Testis (tissue), 3 donors: ENCODE data around the gene CD109. TPM values are rescaled to one million over a fixed set of nuclear protein-coding genes. Genes with fewer than 3 reads are reported as not detected.

Experiments used
- DNase-seq: peaks from one replicate; pipeline ENCODE4 v3.0.0-alpha.2; 2019
- H3K27ac ChIP-seq, 2 donors: fragments of 200-600 bp; sonication (generic); one replicate each; pipeline ENCODE4 v1.5.1; 2019
- H3K27me3 ChIP-seq: fragments of 200-600 bp; sonication (generic); one replicate; pipeline ENCODE4 v1.5.1; 2019
- H3K36me3 ChIP-seq: fragments of 200-600 bp; sonication (generic); one replicate; pipeline ENCODE4 v1.5.1; 2017; ENCODE audit warnings: low read depth; ENCODE audit errors: missing control alignments
- H3K4me1 ChIP-seq: fragments of 200-600 bp; sonication (generic); one replicate; pipeline ENCODE4 v1.5.1; 2019
- H3K4me3 ChIP-seq, 2 donors: fragments of 200-600 bp; sonication (generic); one replicate each; pipeline ENCODE4 v1.5.1; 2017 to 2019
- H3K9me3 ChIP-seq: fragments of 200-600 bp; sonication (generic); one replicate; pipeline ENCODE4 v1.5.1; 2017
- CTCF ChIP-seq, 3 experiments: fragments of 450-650 bp in 2 of 3; fragments of 200-600 bp in 1 of 3; sonication (generic) in 1 of 3; IDR thresholded peaks; one replicate each; pipeline ENCODE4 v1.5.1; 2016 to 2019; ENCODE audit warnings: antibody characterized with exemption in 3 of 3, mild to moderate bottlenecking in 2 of 3, moderate library complexity in 1 of 3
- POLR2A ChIP-seq: fragments of 450-650 bp; IDR thresholded peaks from one replicate; pipeline ENCODE4 v1.6.1; 2017; ENCODE audit warnings: antibody characterized with exemption, mild to moderate bottlenecking, moderate library complexity
- WGBS, 2 donors: methylation state at CpG; one replicate each; pipeline ENCODE4 v1.1.5; 2018; 5-methylcytosine and 5-hydroxymethylcytosine counted together
- intact Hi-C: fragments of 100-400 bp; cut with DNase I; formaldehyde crosslinking; loops from one replicate; pipeline ENCODE4 v1.15.1; 2023; ENCODE audit warnings: low total_unique reads
- polyA plus RNA-seq: library from polyadenylated mRNA; stranded (reverse); fragments of 350-450 nt; fragmentation: Illumina TruSeq; extraction: RNeasy Lipid Tissue Mini Kit (QIAGEN cat#74804); gene quantifications from one replicate; pipeline ENCODE4 v1.2.3, GENCODE V29; 2014; ENCODE audit warnings: low read depth, low replicate concordance; ENCODE audit not compliant: insufficient read depth
- total RNA-seq, 2 donors: library from RNA; depleted of rRNA; stranded (reverse); fragments of >200 nt; gene quantifications; one replicate each; pipeline ENCODE4 v1.2.3, GENCODE V29; 2016

The CD109 gene
- total and polyA plus RNA-seq, 3 donors from 2014 or later, result 4.0 to 7.0 (median 5.4) TPM

DNA sequence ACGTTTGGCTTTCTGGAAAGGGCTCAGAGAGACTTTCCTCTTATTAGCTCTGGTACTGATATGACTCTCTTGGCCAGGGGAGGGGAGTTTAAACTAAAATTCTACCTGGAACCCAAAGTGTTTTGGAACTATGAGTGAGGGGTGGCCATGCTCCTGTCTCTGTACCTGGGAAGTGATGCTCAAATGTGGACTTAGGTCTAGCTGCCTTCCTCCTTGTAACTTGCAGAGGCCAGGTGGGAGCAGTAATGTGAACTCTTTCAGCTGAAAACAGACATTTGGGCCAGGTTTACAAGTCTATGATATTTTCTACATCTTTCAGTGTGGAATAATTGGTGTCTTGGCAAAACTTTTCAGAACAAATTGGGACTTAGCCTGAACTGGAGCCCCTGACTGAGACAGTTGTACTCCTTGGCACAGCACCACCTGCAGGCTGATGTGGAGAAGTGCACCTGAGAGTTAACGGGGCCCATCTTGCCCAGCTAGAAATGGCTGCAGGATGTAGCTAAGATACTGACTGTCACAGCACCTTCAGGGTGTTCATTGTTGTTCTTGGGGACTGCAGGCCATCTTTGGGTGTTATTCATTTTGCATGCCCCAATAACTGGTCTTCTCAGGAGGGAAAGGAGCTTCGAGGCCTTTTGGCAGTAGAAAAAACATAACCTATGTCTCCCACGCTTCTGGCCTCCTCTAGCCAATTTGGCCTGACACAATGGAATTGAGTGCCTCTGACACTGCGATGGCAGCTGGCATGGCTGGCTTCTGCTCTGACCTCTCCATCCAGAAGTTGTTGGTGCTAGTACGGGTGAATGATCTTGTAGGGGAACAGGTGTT, 37.1 kb downstream of the CD109 start:
- 57 to 64% methylated on average over 4 to 6 of the region's 6 CpGs for WGBS, 2 donors
- no peak overlapping the region for H3K4me3 ChIP-seq
- H3K27ac ChIP-seq, result no peak overlapping the region
- intact Hi-C loops, result loop anchor here (10.0 kb wide), 1 partner anchor 58 kb away; no protein-coding TSS in a partner anchor
- TF ChIP-seq CTCF (IDR thresholded peaks at IDR 0.05) (peak; percentile 54 to 86 (median 83)), POLR2A (no peak)
- no peaks in the 10 kb centered on the region for H3K4me1 ChIP-seq
- peak; percentile 70 for DNase-seq
- H3K27me3 ChIP-seq, result no peaks in the 10 kb centered on the region
- H3K9me3 ChIP-seq, result no peaks in the 10 kb centered on the region
- H3K36me3 ChIP-seq, result no peaks in the 10 kb centered on the region

DNA sequence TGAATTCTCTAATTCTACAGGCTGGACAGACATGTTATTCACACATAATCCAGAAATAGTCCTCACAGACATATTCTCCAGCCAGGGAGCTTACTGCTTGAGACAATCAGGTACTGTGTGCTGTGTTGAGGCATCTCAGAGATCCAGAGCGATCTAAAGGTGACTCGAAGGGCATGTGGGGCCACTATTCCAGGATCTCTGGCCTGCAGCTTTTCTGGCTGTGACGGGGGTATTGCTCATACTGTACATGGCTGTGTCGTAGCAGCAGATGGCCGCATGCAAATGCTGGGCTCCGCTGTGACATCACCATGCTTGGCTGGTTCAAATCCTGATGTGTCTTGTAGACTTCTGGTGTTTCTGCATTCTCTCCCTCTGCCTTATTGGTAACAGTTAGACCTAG, 37.8 kb downstream of the CD109 start:
- Histone ChIP-seq H3K36me3 (no peaks in the 10 kb centered on the region), H3K27me3 (no peaks in the 10 kb centered on the region), H3K4me3 (no peak overlapping the region), H3K9me3 (no peaks in the 10 kb centered on the region), H3K4me1 (no peaks in the 10 kb centered on the region), H3K27ac (no peak overlapping the region)
- WGBS, 2 donors, result 89 to 100% methylated on average over 6 of the region's 6 CpGs
- DNase-seq, result no peak
- intact Hi-C loops, result loop anchor here (10.0 kb wide), 1 partner anchor 59 kb away; no protein-coding TSS in a partner anchor
- TF ChIP-seq CTCF (IDR thresholded peaks at IDR 0.05), result no peak
- no peak for TF ChIP-seq POLR2A

DNA sequence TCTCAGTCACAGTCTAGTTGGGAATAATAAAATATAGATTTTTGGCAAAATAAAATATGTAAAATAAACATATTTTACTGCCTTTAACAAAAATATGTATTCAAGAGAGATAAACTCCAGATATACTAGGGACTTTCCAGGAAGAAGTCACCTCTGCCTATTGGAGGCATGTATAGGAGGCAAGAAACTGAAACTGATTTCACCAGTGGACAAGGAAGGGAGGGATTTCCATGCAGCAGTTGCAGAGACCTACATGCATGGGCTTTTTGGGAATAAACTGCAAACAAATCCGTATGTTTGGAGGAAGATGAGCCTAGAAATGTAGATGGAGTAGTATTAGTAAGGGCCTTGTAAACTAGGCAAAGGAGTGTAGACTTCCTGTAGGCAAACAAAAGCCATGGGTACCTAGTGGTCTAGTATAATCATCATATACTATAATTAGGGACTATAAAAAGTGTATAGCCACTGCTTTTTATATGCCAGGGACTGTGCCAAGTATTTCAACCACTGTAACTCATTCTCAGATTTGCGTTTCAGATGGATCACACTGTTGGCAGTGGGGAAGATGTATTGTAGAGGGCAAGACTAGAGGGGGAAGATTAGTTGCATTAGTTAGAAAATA, 38.9 kb downstream of the CD109 start:
- Histone ChIP-seq H3K27me3 (no peaks in the 10 kb centered on the region), H3K4me3 (no peak overlapping the region), H3K9me3 (no peaks in the 10 kb centered on the region), H3K27ac (no peak overlapping the region), H3K4me1 (no peaks in the 10 kb centered on the region), H3K36me3 (no peaks in the 10 kb centered on the region)
- intact Hi-C loops, result loop anchor here (10.0 kb wide), 1 partner anchor 60 kb away; no protein-coding TSS in a partner anchor
- WGBS, 2 donors, result 82 to 85% methylated on average over 2 of the region's 2 CpGs
- no peak for DNase-seq
- TF ChIP-seq CTCF (IDR thresholded peaks at IDR 0.05), result no peak
- TF ChIP-seq POLR2A, result no peak

DNA sequence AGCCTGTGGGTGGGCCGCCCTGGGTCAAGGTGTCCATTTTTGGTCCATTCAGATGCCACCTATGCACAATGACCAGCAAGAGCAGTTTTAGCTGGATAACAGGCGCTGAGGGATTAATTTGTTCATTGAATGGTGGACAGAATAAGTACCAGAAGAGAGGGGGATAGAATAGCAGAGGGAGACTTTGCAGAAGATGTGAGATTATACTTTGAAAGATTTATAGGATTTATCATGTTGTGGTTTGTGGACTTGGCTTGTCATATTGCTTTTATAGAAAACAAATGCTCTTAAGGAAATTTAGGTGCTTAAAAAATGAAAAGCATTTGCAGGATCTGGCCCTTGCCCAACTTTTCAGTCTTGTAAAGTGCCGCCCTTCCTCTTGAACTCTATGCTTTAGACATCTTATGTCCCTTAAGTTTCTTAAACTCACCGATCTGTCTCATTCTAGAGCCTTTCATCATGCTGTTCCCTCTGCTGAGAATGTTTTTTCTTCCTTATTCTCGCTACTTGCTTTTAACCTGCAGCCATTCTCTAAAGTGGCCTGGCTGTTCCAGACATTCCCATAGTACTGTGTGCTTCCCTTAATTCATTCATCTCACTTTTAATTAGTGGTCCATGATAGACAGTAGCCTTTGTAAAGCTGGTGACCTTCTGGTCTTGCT, 42.5 kb downstream of the CD109 start:
- Histone ChIP-seq H3K36me3 (no peaks in the 10 kb centered on the region), H3K4me1 (no peaks in the 10 kb centered on the region), H3K27ac (no peak overlapping the region), H3K4me3 (no peak overlapping the region), H3K9me3 (no peaks in the 10 kb centered on the region), H3K27me3 (no peaks in the 10 kb centered on the region)
- WGBS, 2 donors, result 80 to 82% methylated on average over 5 of the region's 5 CpGs
- intact Hi-C loops, result loop anchor here (10.0 kb wide), 1 partner anchor 64 kb away; no protein-coding TSS in a partner anchor
- no peak for TF ChIP-seq POLR2A
- TF ChIP-seq CTCF (IDR thresholded peaks at IDR 0.05), result no peak
- no peak for DNase-seq
